Body of pancreas (tissue), 4 donors: ENCODE data around the gene HNRNPF.

ENCODE experiments used
- CTCF ChIP-seq, 7 experiments: fragments of 450-650 bp in 4 of 7; fragments of 200-600 bp in 3 of 7; sonication (generic) in 3 of 7; IDR thresholded peaks; one replicate each; pipeline ENCODE4 v1.5.1; 2016 to 2019; ENCODE audit warnings: antibody characterized with exemption in 7 of 7
- POLR2A ChIP-seq, 3 donors: fragments of 450-650 bp; IDR thresholded peaks; one replicate each; pipeline ENCODE4 v1.6.1; 2016; ENCODE audit warnings: antibody characterized with exemption in 3 of 3, mild to moderate bottlenecking in 2 of 3

DNA sequence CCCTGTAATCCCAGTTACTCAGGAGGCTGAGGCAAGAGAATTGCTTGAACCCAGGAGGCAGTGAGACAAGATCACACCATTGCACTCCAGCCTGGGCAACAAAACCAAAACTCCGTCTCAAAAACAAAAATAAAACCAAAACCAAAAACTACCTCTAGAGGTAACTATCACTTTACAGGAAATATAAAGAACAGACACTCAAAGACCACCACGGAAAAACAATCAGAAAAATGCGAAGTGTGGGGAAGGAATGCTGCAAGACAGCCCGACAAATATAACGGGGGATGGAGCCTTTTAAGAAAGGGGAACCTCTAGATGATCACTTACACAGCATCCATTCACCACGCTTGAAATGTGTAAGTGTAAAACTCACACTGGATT is 4.3 kb downstream of the HNRNPF start:
- no peak for TF ChIP-seq CTCF (IDR thresholded peaks at IDR 0.05)
- no peak for TF ChIP-seq POLR2A (IDR thresholded peaks at IDR 0.05)
